Measurements from ENCODE around the gene WNT2B. TPM values are rescaled to one million over a fixed set of nuclear protein-coding genes. Genes with fewer than 3 reads are reported as not detected.

Gene WNT2B
- total and polyA plus RNA-seq, 9 of the 15 experiments (the other 6 are each of a cell fraction or from before 2014, with no cell fraction given), result 0.02 to 0.06 (median 0.04) TPM; not detected in 3

GRCh38 chr1:112515311-112516009, 6.7 kb downstream of the WNT2B start:
- intact Hi-C loops (cut with micrococcal nuclease), result no loop called here
- 5% methylated on average over 2 of the region's 2 CpGs for WGBS (ENCODE audit: insufficient coverage, low coverage, missing lambda C conversion rate)
- in situ Hi-C loops (cut with MboI), result no loop called here
- no peak for FAIRE-seq
- H3K27ac ChIP-seq (ENCODE audit: extremely low read depth, low read depth, low read length), result no peak overlapping the region
- H3K36me3 ChIP-seq (ENCODE audit: control insufficient read depth, insufficient read depth, low read length), result no peaks in the 10 kb centered on the region
- H4K20me1 ChIP-seq (replicated peaks; ENCODE audit: control insufficient read depth, insufficient read depth, low read length), result peaks cover 2% of the 10 kb centered on the region; the same call in 1 of the 2 replicates
- no peak overlapping the region for H2AFZ ChIP-seq (ENCODE audit: low read depth, low read length)
- H3K4me1 ChIP-seq (replicated peaks in 1 of 2; ENCODE audit: control insufficient read depth in 2 of 2, insufficient read depth in 2 of 2, low read length in 2 of 2), result peaks cover 6 to 14% of the 10 kb centered on the region in 2 experiments; a peak in 3 of 5 replicates
- DNase-seq (ENCODE audit: extremely low read depth in 1 of 4, low spot score in 3 of 4), result peak in 1 of 4 experiments; percentile 19
- no TSS peak for BruUV-seq (replicated peaks)
- no peaks in the 10 kb centered on the region for H3K9me3 ChIP-seq (replicated peaks; ENCODE audit: control insufficient read depth, insufficient read depth, low read depth, low read length)
- ChIA-PET POLR2A (interaction anchor here (0.5 to 1.7 kb wide), 5 partner anchors 10 to 89 kb away, joined by 3 read pairs; no protein-coding TSS in a partner anchor), CTCF (ENCODE audit: low intra/inter-chr PET ratio) (no interaction called here)
- ATAC-seq, result no peak
- no peak overlapping the region for H3K4me3 ChIP-seq
- H3K9me1 ChIP-seq (ENCODE audit: control insufficient read depth, insufficient read depth, low read length), result no peaks in the 10 kb centered on the region
- H3K4me2 ChIP-seq (ENCODE audit: insufficient read depth, low read length), result peak overlapping the region; percentile 30; the same call in 1 of the 2 replicates
- H3K27me3 ChIP-seq (ENCODE audit: control insufficient read depth in 2 of 2, insufficient read depth in 2 of 2, low read length in 2 of 2), result peaks cover 8 to 37% of the 10 kb centered on the region in 2 experiments
- H3K79me2 ChIP-seq (ENCODE audit: control insufficient read depth, insufficient read depth, low read length), result no peaks in the 10 kb centered on the region
- H3K9ac ChIP-seq (ENCODE audit: insufficient read depth in 1 of 2, low read depth in 2 of 2, low read length in 2 of 2), result no peak overlapping the region
- TF ChIP-seq ZBTB7A (IDR thresholded peaks at IDR 0.05; ENCODE audit: borderline replicate concordance, control insufficient read depth, low read depth, low read length), result peak; percentile 91; the same call in 1 of the 2 replicates
- no peak for TF ChIP-seq KAT7 (CRISPR knock-in tag; IDR thresholded peaks at IDR 0.05; ENCODE audit: borderline replicate concordance)
- TF ChIP-seq EHMT2 (IDR thresholded peaks at IDR 0.05), result peak; percentile 60; the same call in 1 of the 2 replicates
- no peak for TF ChIP-seq SMARCA4 (IDR thresholded peaks at IDR 0.05)
- TF ChIP-seq ETV1 (tag; conservative IDR thresholded peaks at IDR 0.05; ENCODE audit: low read depth), result no peak
- no peak for TF ChIP-seq FOXJ2 (tag; IDR thresholded peaks at IDR 0.05)
- peak; percentile 75 for TF ChIP-seq TCF3 (CRISPR knock-in tag; IDR thresholded peaks at IDR 0.05)
- TF ChIP-seq MIER1 (IDR thresholded peaks at IDR 0.05; ENCODE audit: low read depth), result 0 out of 2 replicates have a peak, but pooled peaks have one; percentile 39
- TF ChIP-seq ZBTB12 (CRISPR knock-in tag; IDR thresholded peaks at IDR 0.05), result no peak
- TF ChIP-seq REST (IDR thresholded peaks at IDR 0.05; ENCODE audit: borderline replicate concordance), result peak; percentile 82
- TF ChIP-seq REST (CRISPR knock-in tag; IDR thresholded peaks at IDR 0.05; ENCODE audit: low read depth), result peak; percentile 78; the same call in 1 of the 2 replicates

Measured in K562 (cell line).